ENCODE data around the gene MAGI3. TPM values are rescaled to one million over a fixed set of nuclear protein-coding genes. Genes with fewer than 3 reads are reported as not detected.
A peak's percentile ranks its signal among the peaks of the same experiment; 100 is the strongest.

The MAGI3 gene
- polyA plus RNA-seq, 4 donors = 6.8 to 39.4 (median 12.8) TPM

DNA sequence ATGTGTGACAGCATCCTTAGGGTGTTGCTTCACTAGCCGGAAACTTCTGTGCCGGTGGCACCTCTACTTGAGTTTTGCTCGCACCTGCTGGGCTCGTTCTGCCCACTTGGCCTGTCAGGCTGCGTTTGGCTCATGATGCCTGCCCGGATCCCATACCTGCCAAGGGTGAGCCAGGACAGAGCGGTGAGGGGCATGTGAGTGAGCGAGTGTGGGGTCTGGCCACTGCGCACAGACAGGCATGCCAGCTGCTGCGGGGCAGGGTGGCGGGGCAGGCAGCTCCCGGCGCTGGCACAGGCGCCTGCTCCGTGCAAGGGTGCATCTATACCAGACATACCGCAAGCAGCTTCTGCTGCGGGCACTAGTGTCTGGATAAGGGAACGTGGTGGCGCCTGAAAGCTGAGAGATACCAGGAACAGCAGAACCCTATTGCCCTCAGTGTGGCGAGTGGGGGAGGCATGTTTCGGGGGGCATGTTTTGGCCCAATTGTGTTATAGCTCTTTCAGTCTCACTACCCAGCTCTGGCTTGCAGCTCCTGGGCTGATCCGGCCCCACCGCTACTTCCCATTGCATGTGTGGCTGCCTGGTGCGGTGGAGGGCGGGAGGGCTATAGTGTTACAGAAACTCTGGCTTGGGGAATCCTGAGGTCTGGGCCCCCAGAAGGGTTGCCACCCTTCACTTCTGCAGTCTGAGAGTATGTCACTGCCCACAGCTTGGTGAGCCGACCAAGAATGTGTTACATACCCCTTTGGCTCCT is 32.2 kb downstream of the MAGI3 start:
- H3K27ac ChIP-seq (ENCODE audit: low read depth in 1 of 3, low read length in 2 of 3) = no peak overlapping the region
- H3K36me3 ChIP-seq (ENCODE audit: control insufficient read depth in 3 of 3, insufficient read depth in 2 of 3, low read depth in 1 of 3, low read length in 3 of 3) = peaks cover 0 to 18% (median 0%) of the 10 kb centered on the region in 3 donors
- H3K4me3 ChIP-seq (ENCODE audit: low read depth in 1 of 3, low read length in 3 of 3) = no peak overlapping the region
- no peak for DNase-seq
- 95 to 98% (median 97%) methylated on average over 26 of the region's 26 CpGs for WGBS, 3 donors
- no peaks in the 10 kb centered on the region for H3K4me1 ChIP-seq (ENCODE audit: control insufficient read depth in 3 of 3, insufficient read depth in 2 of 3, low read depth in 1 of 3, low read length in 2 of 3)
- peaks cover 2 to 18% of the 10 kb centered on the region in 2 donors for H3K9me3 ChIP-seq (ENCODE audit: control insufficient read depth in 2 of 2, insufficient read depth in 1 of 2, low read depth in 1 of 2, low read length in 1 of 2)
- no peaks in the 10 kb centered on the region for H3K27me3 ChIP-seq (ENCODE audit: control insufficient read depth in 3 of 3, insufficient read depth in 3 of 3, low read length in 3 of 3)
- no peak for FAIRE-seq

DNA sequence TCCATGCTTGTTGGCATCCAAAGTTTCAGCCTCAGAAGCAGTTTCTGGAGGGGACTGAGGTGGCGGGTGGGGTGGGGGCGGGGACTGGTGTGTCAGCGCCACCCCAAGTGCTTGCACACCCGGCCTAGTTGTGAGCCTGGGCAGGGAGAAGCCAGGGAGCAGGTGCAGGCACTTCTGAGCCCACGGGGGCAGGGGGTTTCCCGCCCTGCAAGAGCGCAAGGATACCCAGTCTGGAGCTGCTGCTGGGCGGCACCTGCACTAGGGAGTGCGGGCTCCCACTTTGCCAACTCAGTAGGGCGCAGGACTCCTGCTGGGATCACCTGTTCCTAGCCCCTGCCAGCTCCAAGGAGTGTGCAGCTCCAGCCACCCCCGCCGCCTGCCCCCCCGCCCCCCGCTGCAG is 33.5 kb downstream of the MAGI3 start:
- FAIRE-seq (no peak), DNase-seq (no peak)
- Histone ChIP-seq H3K4me1 (ENCODE audit: control insufficient read depth in 3 of 3, insufficient read depth in 2 of 3, low read depth in 1 of 3, low read length in 2 of 3) (no peaks in the 10 kb centered on the region), H3K36me3 (ENCODE audit: control insufficient read depth in 3 of 3, insufficient read depth in 2 of 3, low read depth in 1 of 3, low read length in 3 of 3) (peaks cover 0 to 18% (median 0%) of the 10 kb centered on the region in 3 donors), H3K4me3 (ENCODE audit: low read depth in 1 of 3, low read length in 3 of 3) (no peak overlapping the region), H3K27ac (ENCODE audit: low read depth in 1 of 3, low read length in 2 of 3) (no peak overlapping the region), H3K9me3 (ENCODE audit: control insufficient read depth in 2 of 2, insufficient read depth in 1 of 2, low read depth in 1 of 2, low read length in 1 of 2) (peaks cover 2 to 18% of the 10 kb centered on the region in 2 donors), H3K27me3 (ENCODE audit: control insufficient read depth in 3 of 3, insufficient read depth in 3 of 3, low read length in 3 of 3) (no peaks in the 10 kb centered on the region)
- 89 to 95% (median 90%) methylated on average over 9 to 14 of the region's 14 CpGs for WGBS, 3 donors

DNA sequence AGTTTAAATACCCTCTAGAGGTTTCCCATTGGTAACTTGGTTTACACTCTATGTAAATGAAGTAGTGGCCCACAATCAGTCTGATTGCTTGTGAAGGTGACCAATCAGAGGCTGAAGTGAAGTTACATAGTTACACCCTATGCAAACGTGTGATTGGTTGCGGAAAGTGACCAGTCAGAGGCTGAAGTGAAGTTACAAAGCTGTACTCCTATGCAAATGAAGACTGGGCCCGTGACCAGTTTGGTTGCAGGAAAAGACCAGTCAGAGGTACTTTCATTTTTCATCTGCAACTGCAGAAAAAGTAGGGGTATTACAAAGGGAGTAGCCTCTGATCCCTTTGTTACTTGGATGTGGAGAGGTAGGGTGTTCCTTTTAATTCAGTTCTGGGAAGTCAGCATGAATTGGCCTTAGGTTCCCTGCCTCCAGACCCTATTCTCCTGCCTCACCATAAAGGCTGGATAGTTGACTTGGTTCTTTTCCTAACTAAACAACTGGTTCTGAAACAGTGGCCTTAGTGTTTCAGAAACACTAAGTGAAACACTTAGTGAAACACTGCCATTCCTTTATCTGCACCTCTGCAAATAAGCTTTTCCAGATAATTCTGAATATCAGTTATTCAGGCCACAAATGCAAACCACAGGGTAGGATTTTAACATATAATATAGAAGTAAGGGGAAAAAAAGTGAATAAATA is 39.3 kb downstream of the MAGI3 start:
- FAIRE-seq = no peak

DNA sequence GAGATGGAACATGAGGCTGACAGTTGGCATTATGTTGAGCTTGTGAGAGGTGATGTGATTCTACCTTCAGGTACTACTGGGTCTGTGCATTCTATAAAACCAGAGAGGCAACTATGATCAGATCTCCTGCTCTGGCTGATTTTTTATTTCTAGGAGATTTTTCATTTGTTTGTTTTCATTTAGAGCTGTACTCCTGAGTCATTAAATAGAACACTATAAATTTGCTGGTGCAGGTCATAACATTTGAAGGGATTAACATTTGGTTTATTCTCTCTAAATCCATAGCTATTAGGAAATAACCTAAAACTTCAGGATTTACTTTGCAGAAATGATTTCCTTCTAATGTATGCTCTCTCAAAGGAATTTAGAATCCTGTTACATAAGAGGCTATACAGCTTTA is 42.9 kb downstream of the MAGI3 start:
- FAIRE-seq = no peak
- Histone ChIP-seq H3K4me3 (ENCODE audit: low read depth in 1 of 3, low read length in 3 of 3) (no peak overlapping the region), H3K9me3 (ENCODE audit: control insufficient read depth in 2 of 2, insufficient read depth in 1 of 2, low read depth in 1 of 2, low read length in 1 of 2) (no peaks in the 10 kb centered on the region), H3K4me1 (ENCODE audit: control insufficient read depth in 3 of 3, insufficient read depth in 2 of 3, low read depth in 1 of 3, low read length in 2 of 3) (peaks cover 0 to 3% (median 3%) of the 10 kb centered on the region in 3 donors), H3K36me3 (ENCODE audit: control insufficient read depth in 3 of 3, insufficient read depth in 2 of 3, low read depth in 1 of 3, low read length in 3 of 3) (no peaks in the 10 kb centered on the region), H3K27ac (ENCODE audit: low read depth in 1 of 3, low read length in 2 of 3) (no peak overlapping the region), H3K27me3 (ENCODE audit: control insufficient read depth in 3 of 3, insufficient read depth in 3 of 3, low read length in 3 of 3) (no peaks in the 10 kb centered on the region)
- DNase-seq = no peak

More for the DNA sequence above, 39.3 kb downstream of the MAGI3 start:
- no peak for DNase-seq
- 70 to 87% (median 75%) methylated on average over 3 of the region's 3 CpGs for WGBS, 3 donors
- Histone ChIP-seq H3K27ac (ENCODE audit: low read depth in 1 of 3, low read length in 2 of 3) (no peak overlapping the region), H3K4me3 (ENCODE audit: low read depth in 1 of 3, low read length in 3 of 3) (no peak overlapping the region), H3K9me3 (ENCODE audit: control insufficient read depth in 2 of 2, insufficient read depth in 1 of 2, low read depth in 1 of 2, low read length in 1 of 2) (no peaks in the 10 kb centered on the region), H3K27me3 (ENCODE audit: control insufficient read depth in 3 of 3, insufficient read depth in 3 of 3, low read length in 3 of 3) (no peaks in the 10 kb centered on the region), H3K4me1 (ENCODE audit: control insufficient read depth in 3 of 3, insufficient read depth in 2 of 3, low read depth in 1 of 3, low read length in 2 of 3) (peaks cover 0 to 3% (median 0%) of the 10 kb centered on the region in 3 donors), H3K36me3 (ENCODE audit: control insufficient read depth in 3 of 3, insufficient read depth in 2 of 3, low read depth in 1 of 3, low read length in 3 of 3) (no peaks in the 10 kb centered on the region)

DNA sequence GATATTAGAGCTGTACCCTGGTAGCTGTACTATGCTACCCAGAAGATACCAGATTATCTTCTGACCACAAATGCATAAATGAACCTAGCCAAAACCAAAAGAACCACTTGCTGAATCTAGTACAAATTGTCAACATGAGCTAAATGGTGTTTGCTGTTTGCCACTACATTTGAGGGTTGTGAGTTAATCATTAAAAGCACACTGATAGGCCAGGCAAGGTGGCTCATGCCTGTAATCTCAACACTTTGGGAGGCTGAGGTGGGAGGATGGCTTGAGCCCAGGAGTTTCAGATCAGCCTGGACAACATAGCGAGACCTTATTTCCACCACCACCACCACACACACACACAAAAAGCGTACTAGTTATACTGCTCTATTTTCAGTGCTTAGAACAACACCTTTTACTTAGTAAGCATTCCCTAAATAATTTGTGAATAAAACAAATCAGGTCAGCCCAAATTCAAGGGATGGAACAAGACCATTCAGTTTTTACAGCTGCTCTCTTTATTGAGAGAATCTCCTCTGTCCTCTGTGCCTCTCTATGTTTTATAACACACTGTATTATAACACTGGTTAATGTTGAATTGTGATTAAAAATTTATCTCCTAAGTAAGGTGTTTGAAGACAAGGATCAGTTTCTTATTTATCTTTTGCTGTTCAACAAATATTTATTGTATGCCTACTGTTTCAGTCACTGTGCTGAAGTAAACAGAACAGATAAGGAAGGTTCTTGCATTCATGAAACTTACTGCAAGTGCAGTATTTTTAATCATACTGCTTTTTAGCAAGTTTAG is 44.0 kb downstream of the MAGI3 start:
- no peak overlapping the region for H3K27ac ChIP-seq (ENCODE audit: low read depth in 1 of 3, low read length in 2 of 3)
- no peaks in the 10 kb centered on the region for H3K27me3 ChIP-seq (ENCODE audit: control insufficient read depth in 3 of 3, insufficient read depth in 3 of 3, low read length in 3 of 3)
- H3K9me3 ChIP-seq (ENCODE audit: control insufficient read depth in 2 of 2, insufficient read depth in 1 of 2, low read depth in 1 of 2, low read length in 1 of 2) = no peaks in the 10 kb centered on the region
- DNase-seq = peak; percentile 38 to 56
- H3K36me3 ChIP-seq (ENCODE audit: control insufficient read depth in 3 of 3, insufficient read depth in 2 of 3, low read depth in 1 of 3, low read length in 3 of 3) = no peaks in the 10 kb centered on the region
- no peak for FAIRE-seq
- peaks cover 0 to 3% (median 3%) of the 10 kb centered on the region in 3 donors for H3K4me1 ChIP-seq (ENCODE audit: control insufficient read depth in 3 of 3, insufficient read depth in 2 of 3, low read depth in 1 of 3, low read length in 2 of 3)
- H3K4me3 ChIP-seq (ENCODE audit: low read depth in 1 of 3, low read length in 3 of 3) = no peak overlapping the region
- WGBS, 3 donors = 90 to 95% (median 93%) methylated on average over 2 of the region's 2 CpGs

DNA sequence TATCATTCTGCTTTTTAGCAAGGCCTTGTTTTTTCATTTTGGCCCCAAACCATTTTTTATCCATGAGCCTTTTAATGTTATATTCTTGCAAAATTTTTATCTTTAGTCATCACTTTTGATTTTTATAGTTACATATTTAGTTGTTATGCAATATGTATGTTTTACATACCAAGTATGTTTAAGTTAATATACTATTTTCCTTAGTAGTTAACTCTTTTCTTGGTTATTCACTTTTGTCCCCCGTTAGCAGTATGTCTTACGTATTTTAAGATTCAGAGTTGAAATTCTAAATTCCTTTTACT is 44.5 kb downstream of the MAGI3 start:
- Histone ChIP-seq H3K27ac (ENCODE audit: low read depth in 1 of 3, low read length in 2 of 3) (no peak overlapping the region), H3K9me3 (ENCODE audit: control insufficient read depth in 2 of 2, insufficient read depth in 1 of 2, low read depth in 1 of 2, low read length in 1 of 2) (no peaks in the 10 kb centered on the region), H3K4me1 (ENCODE audit: control insufficient read depth in 3 of 3, insufficient read depth in 2 of 3, low read depth in 1 of 3, low read length in 2 of 3) (peaks cover 0 to 3% (median 3%) of the 10 kb centered on the region in 3 donors), H3K27me3 (ENCODE audit: control insufficient read depth in 3 of 3, insufficient read depth in 3 of 3, low read length in 3 of 3) (no peaks in the 10 kb centered on the region), H3K4me3 (ENCODE audit: low read depth in 1 of 3, low read length in 3 of 3) (no peak overlapping the region), H3K36me3 (ENCODE audit: control insufficient read depth in 3 of 3, insufficient read depth in 2 of 3, low read depth in 1 of 3, low read length in 3 of 3) (no peaks in the 10 kb centered on the region)
- no peak for FAIRE-seq
- WGBS, 3 donors = 95 to 98% (median 97%) methylated on average over 2 of the region's 2 CpGs
- no peak for DNase-seq

DNA sequence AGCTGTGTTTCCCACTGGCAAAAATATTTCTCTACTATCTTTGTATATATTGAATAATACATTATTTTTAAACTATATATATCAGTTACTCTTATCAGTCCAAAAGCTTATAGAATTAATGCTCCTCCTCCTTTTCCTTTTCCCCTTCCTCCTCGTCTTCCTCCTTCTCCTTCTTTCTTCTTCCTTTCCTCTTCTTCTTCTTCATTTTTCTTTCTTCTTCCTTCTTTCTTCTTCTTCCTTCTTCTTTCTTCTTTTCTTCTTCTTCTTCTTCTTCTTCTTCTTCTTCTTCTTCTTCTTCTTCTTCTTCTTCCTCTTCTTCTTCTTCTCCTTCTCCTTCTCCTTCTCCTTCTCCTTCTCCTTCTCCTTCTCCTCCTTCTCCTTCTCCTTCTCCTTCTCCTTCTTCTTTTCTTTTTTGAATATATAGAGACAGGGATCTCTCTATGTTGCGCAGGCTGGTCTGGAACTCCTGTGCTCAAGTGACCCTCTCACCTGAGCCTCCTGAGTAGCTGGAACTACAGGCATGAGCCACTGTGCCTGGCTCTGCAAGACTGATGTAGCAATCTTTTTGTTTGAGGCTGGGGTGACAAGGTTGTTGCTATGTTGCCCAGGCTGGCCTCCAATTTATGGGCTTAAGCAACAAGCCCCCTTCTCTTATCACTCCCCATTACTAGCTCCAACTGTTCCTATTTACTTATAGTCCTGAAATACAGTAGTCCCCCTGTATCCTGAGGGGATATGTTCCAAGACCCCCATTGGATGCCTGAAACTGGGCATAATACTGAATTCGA is 47.4 kb downstream of the MAGI3 start:
- no peak overlapping the region for H3K4me3 ChIP-seq (ENCODE audit: low read depth in 1 of 3, low read length in 3 of 3)
- no peak overlapping the region for H3K27ac ChIP-seq (ENCODE audit: low read depth in 1 of 3, low read length in 2 of 3)
- H3K9me3 ChIP-seq (ENCODE audit: control insufficient read depth in 2 of 2, insufficient read depth in 1 of 2, low read depth in 1 of 2, low read length in 1 of 2) = no peaks in the 10 kb centered on the region
- WGBS, 3 donors = 90 to 96% (median 94%) methylated on average over 3 of the region's 3 CpGs
- DNase-seq = no peak
- H3K4me1 ChIP-seq (ENCODE audit: control insufficient read depth in 3 of 3, insufficient read depth in 2 of 3, low read depth in 1 of 3, low read length in 2 of 3) = peaks cover 0 to 3% (median 3%) of the 10 kb centered on the region in 3 donors
- H3K36me3 ChIP-seq (ENCODE audit: control insufficient read depth in 3 of 3, insufficient read depth in 2 of 3, low read depth in 1 of 3, low read length in 3 of 3) = no peaks in the 10 kb centered on the region
- no peak for FAIRE-seq
- H3K27me3 ChIP-seq (ENCODE audit: control insufficient read depth in 3 of 3, insufficient read depth in 3 of 3, low read length in 3 of 3) = no peaks in the 10 kb centered on the region
